Neural cell (in vitro differentiated cells): ENCODE measurements around the gene NELL1.

Experiments
- CTCF ChIP-seq: fragments of 450-650 bp; IDR thresholded peaks from 2 replicates; pipeline ENCODE4 v1.5.1; 2014; ENCODE audit warnings: antibody characterized with exemption, mild to moderate bottlenecking, moderate library complexity; ENCODE audit not compliant: poor library complexity, severe bottlenecking
- EP300 ChIP-seq: fragments of 450-650 bp; conservative IDR thresholded peaks from 2 replicates; pipeline ENCODE4 v1.6.1; 2014; ENCODE audit warnings: antibody characterized with exemption, mild to moderate bottlenecking, moderate library complexity; ENCODE audit not compliant: poor library complexity, severe bottlenecking
- EZH2 ChIP-seq: fragments of 200-600, 300-800 bp; shearing (Covaris generic), sonication (generic); IDR thresholded peaks from 2 replicates; pipeline ENCODE4 v1.6.1; 2014; ENCODE audit warnings: antibody characterized with exemption, low read length, borderline replicate concordance, mild to moderate bottlenecking; ENCODE audit not compliant: insufficient read depth, poor library complexity, severe bottlenecking
- MXI1 ChIP-seq: fragments of 450-650 bp; conservative IDR thresholded peaks from 2 replicates; pipeline ENCODE4 v1.6.1; 2014; ENCODE audit warnings: antibody characterized with exemption, mild to moderate bottlenecking; ENCODE audit not compliant: poor library complexity, severe bottlenecking
- POLR2AphosphoS5 ChIP-seq: IDR thresholded peaks from 2 replicates; pipeline ENCODE4 v1.6.1; 2012
- RAD21 ChIP-seq: fragments of 450-650 bp; conservative IDR thresholded peaks from 2 replicates; pipeline ENCODE4 v1.6.1; 2014; ENCODE audit warnings: antibody characterized with exemption, mild to moderate bottlenecking, moderate library complexity
- SMC3 ChIP-seq: fragments of 450-650 bp; conservative IDR thresholded peaks from 2 replicates; pipeline ENCODE4 v1.6.1; 2014; ENCODE audit warnings: antibody characterized with exemption, mild to moderate bottlenecking, moderate library complexity; ENCODE audit not compliant: poor library complexity
- TAF1 ChIP-seq: IDR thresholded peaks from 2 replicates; pipeline ENCODE4 v1.6.1; 2012; ENCODE audit warnings: low read depth
- TF ChIP-seq, protein P1 (sequence below): IDR thresholded peaks from 2 replicates; pipeline ENCODE4 v1.6.1; 2012; ENCODE audit warnings: borderline replicate concordance

GRCh38 chr11:20844216-20844615 is 174.8 kb downstream of the NELL1 start:
- TF ChIP-seq CTCF (no peak), RAD21 (no peak), EP300 (no peak), POLR2AphosphoS5 (no peak), EZH2 (no peak), SMC3 (no peak), MXI1 (no peak), TAF1 (no peak)
- TF ChIP-seq, protein P1, sequence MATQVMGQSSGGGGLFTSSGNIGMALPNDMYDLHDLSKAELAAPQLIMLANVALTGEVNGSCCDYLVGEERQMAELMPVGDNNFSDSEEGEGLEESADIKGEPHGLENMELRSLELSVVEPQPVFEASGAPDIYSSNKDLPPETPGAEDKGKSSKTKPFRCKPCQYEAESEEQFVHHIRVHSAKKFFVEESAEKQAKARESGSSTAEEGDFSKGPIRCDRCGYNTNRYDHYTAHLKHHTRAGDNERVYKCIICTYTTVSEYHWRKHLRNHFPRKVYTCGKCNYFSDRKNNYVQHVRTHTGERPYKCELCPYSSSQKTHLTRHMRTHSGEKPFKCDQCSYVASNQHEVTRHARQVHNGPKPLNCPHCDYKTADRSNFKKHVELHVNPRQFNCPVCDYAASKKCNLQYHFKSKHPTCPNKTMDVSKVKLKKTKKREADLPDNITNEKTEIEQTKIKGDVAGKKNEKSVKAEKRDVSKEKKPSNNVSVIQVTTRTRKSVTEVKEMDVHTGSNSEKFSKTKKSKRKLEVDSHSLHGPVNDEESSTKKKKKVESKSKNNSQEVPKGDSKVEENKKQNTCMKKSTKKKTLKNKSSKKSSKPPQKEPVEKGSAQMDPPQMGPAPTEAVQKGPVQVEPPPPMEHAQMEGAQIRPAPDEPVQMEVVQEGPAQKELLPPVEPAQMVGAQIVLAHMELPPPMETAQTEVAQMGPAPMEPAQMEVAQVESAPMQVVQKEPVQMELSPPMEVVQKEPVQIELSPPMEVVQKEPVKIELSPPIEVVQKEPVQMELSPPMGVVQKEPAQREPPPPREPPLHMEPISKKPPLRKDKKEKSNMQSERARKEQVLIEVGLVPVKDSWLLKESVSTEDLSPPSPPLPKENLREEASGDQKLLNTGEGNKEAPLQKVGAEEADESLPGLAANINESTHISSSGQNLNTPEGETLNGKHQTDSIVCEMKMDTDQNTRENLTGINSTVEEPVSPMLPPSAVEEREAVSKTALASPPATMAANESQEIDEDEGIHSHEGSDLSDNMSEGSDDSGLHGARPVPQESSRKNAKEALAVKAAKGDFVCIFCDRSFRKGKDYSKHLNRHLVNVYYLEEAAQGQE: no peak
